SW 1271 (cell line): ENCODE measurements around the gene ARL11.

Source experiments
- DNase-seq, 2 experiments: peaks; one replicate each; lab custom pipeline; 2025; lab: John Stamatoyannopoulos, UW

The ARL11 gene

DNA sequence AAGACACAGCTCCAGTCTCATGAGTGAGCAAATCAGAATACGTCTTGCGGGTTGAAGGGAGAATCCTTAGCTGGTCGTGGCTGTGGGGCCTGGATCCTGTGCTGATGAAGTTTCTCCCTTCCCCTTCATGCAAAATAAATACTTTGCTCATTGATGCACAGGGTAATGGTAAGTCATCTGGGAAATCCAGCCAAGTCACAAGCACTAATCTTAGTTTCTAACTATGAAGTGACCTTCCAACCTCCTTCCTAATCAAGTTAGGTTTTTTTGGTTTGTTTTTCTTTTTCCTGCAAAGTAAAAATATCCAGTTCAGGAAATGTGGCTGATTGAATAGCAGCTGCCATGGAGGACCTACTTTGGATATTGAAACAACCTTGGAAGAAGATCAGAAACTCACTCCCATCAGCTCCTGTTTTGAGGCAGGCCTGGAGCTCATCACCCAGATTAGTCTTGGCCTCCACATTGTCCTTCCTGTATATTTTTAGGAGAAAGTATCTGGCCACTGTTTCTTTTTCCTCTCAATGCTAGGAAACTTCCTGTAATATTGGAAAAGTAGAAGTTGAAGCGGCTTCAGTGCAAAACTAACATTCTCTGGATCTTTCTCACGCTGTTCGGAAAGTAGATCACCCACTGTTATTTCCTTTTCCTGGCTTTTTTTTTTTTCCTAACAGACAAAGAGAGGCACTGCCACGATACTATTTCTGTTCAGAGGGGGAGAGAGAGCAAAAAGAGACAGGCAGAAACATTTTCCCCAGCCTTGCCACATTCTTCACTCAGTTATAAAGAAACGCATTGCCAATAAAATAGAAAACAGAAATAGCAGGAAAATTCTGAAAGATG lies 12.3 kb upstream of the ARL11 start:
- DNase-seq: no peak

DNA sequence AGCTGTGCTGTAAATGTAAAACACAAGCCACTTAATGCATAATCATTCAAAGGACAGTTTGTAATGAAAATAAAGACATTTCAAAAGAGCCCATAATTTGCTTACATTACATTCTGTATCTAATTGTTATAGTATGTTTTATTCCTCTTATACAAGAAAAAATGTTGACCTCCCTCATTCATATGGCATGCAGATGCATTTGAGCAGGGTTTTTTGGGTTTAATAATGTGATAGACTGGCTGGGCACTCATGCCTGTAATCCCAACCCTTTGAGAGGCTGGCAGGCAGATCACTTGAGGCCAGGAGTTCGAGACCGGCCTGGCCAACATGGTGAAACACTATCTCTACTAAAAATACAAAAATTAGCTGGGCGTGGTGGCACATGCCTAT lies 11.6 kb upstream of the ARL11 start:
- DNase-seq: no peak

DNA sequence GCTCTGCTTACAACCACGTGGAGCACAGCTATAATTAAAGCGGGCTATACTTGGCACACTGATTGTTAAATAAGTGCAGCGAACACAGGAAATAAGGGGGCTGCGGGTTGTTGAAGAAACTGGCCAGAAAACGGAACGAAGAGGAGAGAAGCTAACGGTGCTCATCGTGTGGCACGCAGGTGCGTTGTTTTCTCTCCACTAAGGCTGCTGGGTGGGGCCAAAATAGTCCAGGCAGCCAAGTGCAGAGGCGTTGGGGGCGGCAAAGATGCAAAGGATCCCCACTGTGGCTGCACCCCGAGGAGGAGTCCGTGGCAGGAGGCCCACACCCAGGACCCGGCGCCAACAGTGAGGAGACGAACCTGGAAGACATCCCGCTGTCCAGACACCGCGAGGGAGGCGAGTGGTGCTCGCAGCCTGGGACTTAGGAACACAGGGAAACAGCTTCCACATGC lies 8.1 kb upstream of the ARL11 start:
- no peak for DNase-seq

DNA sequence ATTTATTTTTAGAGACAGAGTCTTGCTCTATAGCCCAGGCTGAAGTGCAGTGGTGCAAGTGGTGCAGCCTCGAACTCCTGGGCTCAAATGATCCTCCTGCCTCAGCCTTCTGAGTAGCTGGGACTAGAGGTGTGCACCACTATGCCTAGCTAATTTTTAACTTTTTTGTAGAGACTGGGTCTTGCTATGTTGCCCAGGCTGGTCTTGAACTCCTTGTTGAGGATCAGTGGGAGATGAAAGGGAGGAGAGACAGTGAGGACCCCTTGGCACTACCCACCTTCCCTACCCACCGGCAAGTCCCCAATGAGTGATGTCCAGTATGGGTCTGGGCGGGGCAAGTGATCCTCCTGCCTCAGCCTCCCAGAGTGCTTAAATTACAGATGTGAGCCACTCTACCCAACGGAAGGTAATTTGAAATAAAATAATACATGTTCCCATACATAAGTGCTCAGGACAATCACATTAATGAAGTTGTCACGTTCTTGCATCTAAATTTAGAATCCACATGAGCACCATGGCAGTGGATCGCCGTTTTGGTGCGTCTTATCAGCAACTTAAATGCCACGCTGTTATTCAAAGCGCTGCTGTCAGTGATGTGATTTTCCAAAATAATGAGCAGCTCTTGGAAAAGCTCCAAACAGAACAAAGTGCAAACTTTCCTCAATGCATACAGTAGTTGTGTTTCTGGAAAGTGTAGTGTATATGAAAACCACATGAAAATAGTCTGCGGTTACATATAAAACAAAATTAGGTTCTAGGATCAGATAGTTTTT lies 5.9 kb upstream of the ARL11 start:
- DNase-seq: no peak

DNA sequence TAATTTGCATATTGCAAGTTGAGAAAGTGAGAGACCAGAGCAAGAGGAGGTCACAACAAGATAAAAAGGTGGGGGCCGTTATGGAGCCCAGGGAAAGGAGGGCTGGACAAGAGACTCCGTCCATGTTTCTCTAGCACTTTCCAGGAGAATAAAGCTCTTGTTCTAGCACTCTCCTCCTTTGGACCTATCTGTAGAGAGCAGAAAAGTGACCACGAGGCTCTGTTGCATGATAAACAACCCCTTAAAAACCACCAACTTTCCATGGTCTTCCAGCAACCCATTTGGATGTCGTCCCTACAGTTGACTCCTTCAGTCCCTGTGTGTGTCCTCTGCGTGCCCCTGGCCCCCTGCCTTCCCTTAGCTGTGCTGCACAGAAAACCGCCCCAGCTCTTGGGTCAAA lies 4.1 kb upstream of the ARL11 start:
- DNase-seq: no peak

DNA sequence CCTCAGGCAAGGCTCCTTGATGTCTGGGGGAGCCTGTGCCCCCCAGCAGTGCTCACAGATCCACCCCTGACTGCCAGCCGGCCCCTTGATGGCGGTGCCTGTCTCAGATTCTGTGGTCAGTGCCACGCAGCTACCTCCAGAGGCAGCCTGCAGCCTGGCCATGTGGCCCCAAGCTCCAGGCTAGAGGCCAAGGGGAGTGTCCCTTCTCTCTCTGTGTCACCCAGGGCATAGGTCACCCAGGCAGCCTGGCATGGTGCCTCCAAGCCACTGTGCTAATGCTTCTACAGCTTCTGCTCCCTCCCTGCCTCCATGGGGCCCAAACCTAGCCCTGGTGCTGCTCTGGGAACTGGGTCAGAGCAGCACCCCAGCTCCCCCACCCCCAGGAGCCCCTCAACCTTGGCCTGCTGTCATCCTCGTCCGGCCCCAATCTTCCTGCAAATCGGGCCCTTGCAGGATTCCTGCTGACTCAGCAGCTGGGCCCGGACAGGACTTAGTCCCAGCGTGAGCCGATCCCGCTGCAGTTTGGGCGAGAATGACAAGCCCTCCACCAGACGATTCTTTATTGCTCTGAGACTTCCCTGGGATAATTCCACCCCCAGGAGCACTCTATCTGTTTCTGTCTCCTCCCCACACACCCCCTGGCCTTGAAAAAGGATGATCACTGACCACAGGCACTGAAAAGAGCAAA lies 2.8 kb upstream of the ARL11 start:
- DNase-seq: no peak

DNA sequence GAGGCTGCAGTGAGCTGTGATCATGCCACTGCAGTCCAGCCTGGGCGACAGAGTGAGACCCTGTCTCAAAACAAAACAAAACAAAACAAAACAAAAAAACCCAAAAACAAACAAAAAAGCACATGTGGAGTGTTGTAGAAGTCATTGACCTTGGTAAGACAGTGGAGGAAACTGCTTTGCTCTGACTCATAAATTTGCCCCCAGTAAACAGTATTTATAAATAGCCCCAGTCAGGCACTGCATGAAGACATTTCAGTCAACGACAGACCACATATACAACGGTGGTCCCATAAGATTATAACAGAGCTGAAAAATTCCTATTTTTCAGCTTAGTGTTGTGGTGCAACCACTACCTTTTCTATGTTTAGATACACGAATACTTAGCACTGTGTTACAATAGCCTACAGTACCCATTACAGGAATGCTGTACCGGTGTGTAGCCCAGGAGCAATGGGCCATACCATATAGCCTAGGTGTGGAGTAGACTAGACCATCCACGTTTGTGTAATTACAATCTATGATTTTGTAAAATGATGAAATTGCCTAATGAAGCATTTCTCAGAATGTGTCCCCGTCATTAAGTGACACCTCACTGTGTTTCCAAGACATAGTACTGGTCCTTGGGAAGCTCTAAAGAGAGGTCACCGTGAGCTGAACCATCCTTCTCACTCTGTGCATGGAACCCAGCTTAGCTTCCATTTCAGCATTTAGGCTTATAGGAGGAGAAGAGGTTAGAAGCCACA lies 1.1 kb downstream of the ARL11 start:
- no peak for DNase-seq

DNA sequence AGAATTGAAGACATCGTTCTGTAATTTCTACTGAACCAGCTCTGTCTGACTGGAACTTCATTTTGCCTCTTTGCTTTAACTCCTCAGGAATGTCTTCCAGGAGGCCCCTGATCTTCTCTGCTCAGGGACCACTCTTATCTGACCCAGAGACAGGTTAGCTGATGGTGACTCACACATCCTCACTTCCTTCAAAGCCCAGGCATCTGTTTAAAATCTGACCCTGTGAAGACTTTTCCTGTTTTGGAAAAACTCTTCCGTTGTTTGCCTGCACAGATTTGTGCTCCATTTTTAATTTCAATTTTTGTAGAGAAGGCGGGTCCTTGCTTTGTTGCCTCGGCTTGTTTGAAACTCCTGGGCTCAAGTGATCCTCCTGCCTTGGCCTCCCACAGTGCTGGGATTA lies 1.6 kb downstream of the ARL11 start:
- no peak for DNase-seq

DNA sequence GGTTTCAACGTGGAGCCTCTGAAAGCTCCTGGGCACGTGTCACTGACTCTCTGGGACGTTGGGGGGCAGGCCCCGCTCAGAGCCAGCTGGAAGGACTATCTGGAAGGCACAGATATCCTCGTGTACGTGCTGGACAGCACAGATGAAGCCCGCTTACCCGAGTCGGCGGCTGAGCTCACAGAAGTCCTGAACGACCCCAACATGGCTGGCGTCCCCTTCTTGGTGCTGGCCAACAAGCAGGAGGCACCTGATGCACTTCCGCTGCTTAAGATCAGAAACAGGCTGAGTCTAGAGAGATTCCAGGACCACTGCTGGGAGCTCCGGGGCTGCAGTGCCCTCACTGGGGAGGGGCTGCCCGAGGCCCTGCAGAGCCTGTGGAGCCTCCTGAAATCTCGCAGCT lies 2.3 kb downstream of the ARL11 start:
- DNase-seq: no peak

DNA sequence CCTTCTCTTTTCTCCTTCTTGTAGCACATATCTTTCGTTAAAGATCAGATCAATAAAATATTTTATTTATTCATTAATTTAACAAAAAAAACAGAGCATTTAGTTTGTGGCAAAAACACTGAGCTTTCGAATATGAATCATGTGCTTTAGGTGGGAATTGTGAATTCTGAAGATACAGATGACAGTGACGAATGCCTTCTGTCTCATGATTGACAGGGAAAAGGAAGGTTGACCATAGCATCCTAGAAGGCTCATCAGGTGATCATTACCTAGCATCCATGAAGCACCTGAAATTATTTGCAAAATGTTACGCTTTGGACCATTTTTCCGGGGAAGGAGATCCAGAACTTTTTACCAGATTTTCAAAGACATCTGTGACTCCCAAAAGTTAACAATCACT lies 3.8 kb downstream of the ARL11 start:
- no peak for DNase-seq

DNA sequence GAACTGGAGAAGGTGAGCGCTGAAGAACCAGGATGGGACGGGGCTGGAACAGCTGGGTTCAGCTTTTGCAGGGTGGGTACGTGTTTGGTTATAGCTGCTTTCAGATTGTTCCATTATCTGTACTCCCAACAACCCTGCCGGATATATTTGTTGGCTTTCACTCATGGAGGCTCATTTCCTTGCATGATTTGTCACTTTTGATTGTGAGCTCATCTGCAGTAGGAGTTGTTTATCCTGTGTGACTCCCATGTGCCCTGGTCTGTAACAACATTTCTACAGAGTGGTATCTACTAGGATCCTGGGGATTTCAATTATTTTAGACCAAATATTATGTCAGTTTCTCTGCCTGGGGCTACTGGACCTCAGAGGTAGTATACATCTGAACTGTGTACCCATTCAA lies 5.4 kb downstream of the ARL11 start:
- no peak for DNase-seq

DNA sequence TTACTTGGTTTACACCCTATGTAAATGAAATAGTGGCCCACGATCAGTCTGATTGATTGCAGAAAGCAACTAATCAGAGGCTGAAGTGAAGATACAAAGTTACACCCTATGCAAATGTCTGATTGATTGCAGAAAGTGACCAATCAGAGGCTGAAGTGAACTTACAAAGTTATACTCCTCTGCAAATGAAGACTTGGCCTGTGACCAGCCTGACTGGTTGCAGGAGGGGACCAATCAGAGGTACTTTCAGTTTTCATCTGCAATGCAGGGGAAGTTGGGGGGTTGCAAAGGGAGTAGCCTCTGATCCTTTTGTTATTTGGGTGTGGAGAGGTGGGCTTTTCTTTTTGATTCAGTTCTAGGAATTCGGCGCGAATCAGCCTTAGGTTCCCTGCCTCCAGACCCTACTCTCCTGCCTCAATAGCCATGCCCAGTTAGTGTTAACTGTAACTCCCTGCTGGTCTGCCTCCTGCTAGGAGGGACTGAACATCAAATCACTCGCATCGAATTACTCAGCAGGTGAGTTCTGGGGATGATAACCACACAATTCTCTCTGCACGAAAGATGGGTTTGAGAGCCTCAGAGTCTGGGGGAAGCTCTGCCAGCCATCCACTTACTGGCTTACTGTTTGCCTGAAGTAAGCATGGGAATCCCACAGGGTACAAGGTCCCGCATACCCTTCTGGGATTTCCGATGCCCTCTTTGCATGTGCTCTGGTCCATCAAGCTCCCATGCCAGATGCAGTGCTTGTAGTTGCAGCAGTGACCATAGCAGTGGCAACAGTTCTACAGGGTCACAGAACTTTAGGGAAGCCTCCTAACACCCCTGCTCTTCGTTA lies 7.5 kb downstream of the ARL11 start:
- DNase-seq: no peak

DNA sequence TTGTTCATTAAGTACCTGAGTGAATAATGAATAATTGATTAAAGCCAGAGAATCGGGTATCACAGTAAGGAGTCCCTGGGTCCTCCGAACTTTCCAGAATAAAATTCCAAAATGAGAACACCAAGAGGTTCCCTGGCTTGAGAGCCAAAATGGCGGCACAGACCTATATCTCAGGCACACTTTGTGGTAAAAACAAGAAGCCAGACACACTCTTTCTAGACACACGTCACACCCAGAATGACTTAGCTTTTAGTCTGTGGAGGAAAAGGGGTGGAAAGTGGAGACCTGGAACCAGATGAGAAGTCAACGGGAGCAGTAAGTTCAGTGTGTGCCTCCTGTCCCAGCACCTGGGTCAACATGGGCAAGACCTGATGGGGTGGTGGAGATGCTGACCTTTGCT lies 8.4 kb downstream of the ARL11 start:
- DNase-seq: no peak

DNA sequence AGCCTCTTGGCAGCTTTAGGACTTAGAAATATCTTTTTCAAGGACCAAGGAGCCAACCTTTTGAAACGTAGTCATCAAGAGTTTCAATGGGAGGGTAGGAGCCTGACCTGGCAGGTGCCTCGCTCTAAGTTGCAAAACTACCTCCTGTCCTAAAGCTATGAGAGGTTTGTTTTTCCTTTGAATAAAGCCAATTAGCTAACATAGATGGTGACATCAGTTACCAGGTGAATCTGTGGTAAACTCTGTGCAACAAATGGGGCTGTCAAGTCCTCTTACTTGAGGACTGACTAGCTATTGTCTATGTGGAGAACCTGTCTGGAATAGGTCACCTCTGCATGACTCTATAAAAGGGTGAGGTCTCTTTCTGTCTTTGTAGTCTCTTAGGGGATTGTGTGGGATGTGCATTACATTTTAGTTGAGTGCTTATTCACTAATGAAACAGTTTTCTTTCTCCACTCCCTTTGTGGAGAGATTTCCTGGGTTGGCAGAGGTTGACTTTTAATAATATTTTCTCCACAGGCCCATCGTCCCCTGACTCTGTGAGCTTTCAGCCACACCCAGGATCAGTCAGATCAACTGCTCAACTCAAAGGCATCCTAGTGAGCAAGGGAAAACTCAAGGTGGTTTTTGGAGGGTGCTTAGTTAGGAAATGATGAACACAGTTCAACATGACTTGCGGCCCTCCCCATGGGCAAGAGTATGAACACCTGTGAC lies 9.9 kb downstream of the ARL11 start:
- no peak for DNase-seq

DNA sequence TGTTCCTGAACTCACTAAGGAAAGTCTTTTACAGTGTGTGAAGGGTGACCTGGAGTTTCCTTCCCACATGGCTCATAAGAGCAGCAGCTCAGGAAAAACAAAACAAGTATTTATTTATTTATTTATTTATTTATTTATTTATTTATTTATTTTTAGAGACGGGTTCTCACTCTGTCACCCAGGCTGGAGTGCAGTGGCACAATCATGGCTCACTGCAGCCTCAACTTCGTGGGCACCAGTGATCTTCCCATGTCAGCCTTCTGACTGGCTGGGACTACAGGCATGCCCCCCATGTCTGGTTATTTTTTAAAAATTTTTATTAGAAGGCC lies 10.4 kb downstream of the ARL11 start:
- no peak for DNase-seq

DNA sequence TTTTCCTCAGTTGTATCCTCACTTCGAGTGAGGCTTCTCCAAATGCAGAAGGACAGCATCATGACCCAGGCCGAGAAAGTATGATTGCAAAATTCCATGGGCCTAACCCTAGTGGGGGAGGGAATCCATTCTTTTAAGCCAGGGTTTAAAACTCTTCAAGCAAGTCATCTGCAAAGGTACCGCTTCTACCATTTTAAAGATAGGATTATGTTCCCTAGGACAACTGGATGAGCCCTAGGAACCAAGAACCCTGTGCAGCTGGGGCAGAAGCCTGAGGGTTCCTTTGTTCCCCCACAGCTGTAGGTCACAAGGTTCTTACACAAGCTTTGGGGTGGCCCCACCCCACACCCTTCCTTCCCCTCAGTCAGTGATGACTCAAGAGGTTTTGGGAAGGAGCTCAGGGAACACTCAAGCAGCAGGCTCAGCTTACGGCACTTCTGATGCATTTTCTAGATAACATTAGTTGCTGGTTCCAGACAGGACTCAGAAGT lies 13.5 kb downstream of the ARL11 start:
- DNase-seq: no peak

DNA sequence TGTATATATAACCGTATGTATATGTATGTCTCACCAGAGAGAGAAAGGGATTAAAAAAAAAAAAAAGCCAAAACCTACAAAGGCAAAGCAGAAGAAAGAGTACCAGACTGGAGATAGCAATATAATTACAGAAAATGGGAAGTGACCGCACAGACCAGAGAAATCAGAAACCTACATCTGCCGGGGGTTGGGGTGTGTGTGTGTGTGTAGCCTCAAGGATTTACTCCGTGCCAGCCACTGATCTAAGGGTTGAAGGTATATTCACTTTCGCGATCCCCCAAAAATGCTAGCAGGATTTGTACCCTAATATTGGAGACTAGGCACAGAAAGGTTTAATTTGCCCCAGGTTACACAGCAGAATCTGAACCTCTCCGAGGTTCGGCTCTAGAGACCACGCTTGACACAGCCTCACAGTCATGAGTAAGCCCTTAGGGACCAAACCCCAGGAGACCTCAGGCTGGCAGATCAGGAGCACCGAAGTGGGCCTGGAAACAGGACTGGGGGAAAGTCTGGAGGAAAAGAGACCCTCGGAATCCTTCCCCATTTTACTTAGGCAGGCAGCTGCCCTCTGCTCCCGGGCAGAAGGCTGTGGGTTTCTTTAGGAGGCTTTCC lies 14.8 kb downstream of the ARL11 start:
- no peak for DNase-seq

DNA sequence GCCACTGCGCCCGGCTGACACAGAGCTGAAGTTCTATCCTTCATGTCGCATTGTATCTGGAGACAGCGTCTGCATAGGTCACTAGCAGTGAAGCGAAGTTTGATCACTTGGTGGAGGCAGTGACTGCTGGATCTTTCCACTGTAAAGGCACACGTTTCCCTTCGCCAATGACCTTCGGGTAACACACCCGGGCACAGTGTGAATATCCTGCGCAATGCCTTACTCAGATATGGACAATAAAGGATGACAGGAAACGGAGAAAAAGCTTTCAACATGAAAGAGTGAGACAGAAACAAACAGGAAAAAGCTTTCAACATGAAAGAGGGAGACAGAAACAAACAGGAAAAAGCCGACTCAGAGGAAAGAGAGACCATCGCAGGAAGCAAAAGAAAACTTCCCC lies 17.1 kb downstream of the ARL11 start:
- no peak for DNase-seq

DNA sequence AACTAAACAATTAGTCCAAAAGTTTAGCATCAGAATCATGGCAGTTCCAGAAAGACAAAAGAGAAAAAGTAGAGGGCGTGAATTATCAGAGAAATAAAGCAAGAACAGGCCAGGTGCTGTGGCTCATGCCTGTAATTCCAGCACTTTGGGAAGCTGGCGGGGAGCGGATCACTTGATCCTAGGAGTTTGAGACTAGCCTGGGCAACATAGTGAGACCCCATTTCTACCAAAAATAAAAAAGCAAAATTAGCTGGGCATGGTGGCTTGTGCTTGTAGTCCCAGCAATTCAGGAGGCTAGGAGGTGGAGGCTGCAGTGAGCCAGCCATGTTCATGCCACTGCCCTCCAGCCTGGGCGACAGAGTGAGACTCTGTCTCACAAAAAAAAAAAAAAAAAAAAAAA lies 18.4 kb downstream of the ARL11 start:
- no peak for DNase-seq
